WTC11 (cell line): ENCODE measurements around the gene YTHDC2. TPM values are rescaled to one million over a fixed set of nuclear protein-coding genes. Genes with fewer than 3 reads are reported as not detected.

Source experiments
- ATAC-seq: fragments of 200-7000 bp; cut with Tn5 transposase; 2 replicates; pipeline ENCODE4 v1.10.0; 2021; ENCODE audit warnings: mild to moderate bottlenecking, moderate library complexity
- CTCF ChIA-PET: fragments of 300-600 bp; sonication (Branson Sonifier 250); formaldehyde crosslinking; loops from one replicate; lab custom pipeline; 2021; ENCODE audit warnings: antibody characterized with exemption; lab: Charles Lee
- POLR2A ChIA-PET: fragments of 350-600 bp; sonication (Branson Sonifier 250); formaldehyde crosslinking; loops from one replicate; lab custom pipeline; 2021; ENCODE audit warnings: antibody characterized with exemption; lab: Charles Lee
- DNase-seq: peaks from one replicate; pipeline ENCODE4 v3.0.0; 2021; ENCODE audit warnings: low spot score
- H3K27ac Mint-ChIP-seq: 2 replicates; pipeline ENCODE4 v1.8.0; 2021; ENCODE audit warnings: mixed read lengths
- H3K27me3 Mint-ChIP-seq: 2 replicates; pipeline ENCODE4 v1.8.0; 2021; ENCODE audit warnings: low read depth, mild to moderate bottlenecking, moderate library complexity, mixed read lengths
- H3K36me3 Mint-ChIP-seq: 2 replicates; pipeline ENCODE4 v1.8.0; 2021; ENCODE audit warnings: mixed read lengths
- H3K4me1 Mint-ChIP-seq: 2 replicates; pipeline ENCODE4 v1.8.0; 2022; ENCODE audit warnings: mixed read lengths
- H3K4me3 Mint-ChIP-seq: 2 replicates; pipeline ENCODE4 v1.8.0; 2021; ENCODE audit warnings: mild to moderate bottlenecking, moderate library complexity, mixed read lengths
- H3K9me3 Mint-ChIP-seq: 2 replicates; pipeline ENCODE4 v1.8.0; 2021; ENCODE audit warnings: mixed read lengths
- ATF1 ChIP-seq: sonication (generic); formaldehyde crosslinking; IDR thresholded peaks from 2 replicates; pipeline ENCODE4 v1.8.1; 2023; ENCODE audit warnings: mild to moderate bottlenecking, moderate library complexity, missing genetic modification reagents
- CBFB ChIP-seq: sonication (generic); formaldehyde crosslinking; IDR thresholded peaks from 2 replicates; pipeline ENCODE4 v1.8.1; 2022; ENCODE audit warnings: mild to moderate bottlenecking, low read depth, missing genetic modification reagents
- EMX1 ChIP-seq: fragments of 250-450 bp; sonication (Bioruptor Pico); IDR thresholded peaks from 2 replicates; pipeline ENCODE4 v1.8.0; 2021; ENCODE audit warnings: mild to moderate bottlenecking
- FOXK1 ChIP-seq: sonication (generic); formaldehyde crosslinking; IDR thresholded peaks from 2 replicates; pipeline ENCODE4 v1.8.0; 2022; ENCODE audit warnings: mild to moderate bottlenecking, moderate library complexity, missing genetic modification reagents
- GTF2I ChIP-seq: fragments of 250-450 bp; sonication (Bioruptor Pico); conservative IDR thresholded peaks from 2 replicates; pipeline ENCODE4 v1.4.0; 2021; ENCODE audit warnings: mild to moderate bottlenecking
- IRF2 ChIP-seq: sonication (generic); formaldehyde crosslinking; IDR thresholded peaks from 2 replicates; pipeline ENCODE4 v1.8.0; 2022; ENCODE audit warnings: low read depth, missing genetic modification reagents, borderline replicate concordance
- JAZF1 ChIP-seq: fragments of 250-450 bp; sonication (Bioruptor Pico); IDR thresholded peaks from 2 replicates; pipeline ENCODE4 v1.9.0; 2021; ENCODE audit warnings: moderate library complexity, mild to moderate bottlenecking, inconsistent platforms
- MYBL2 ChIP-seq: sonication (generic); formaldehyde crosslinking; IDR thresholded peaks from 2 replicates; pipeline ENCODE4 v1.8.1; 2023; ENCODE audit warnings: mild to moderate bottlenecking, moderate library complexity, missing genetic modification reagents
- RELA ChIP-seq: sonication (generic); formaldehyde crosslinking; IDR thresholded peaks from 2 replicates; pipeline ENCODE4 v1.8.1; 2022; ENCODE audit warnings: missing genetic modification reagents, mild to moderate bottlenecking, borderline replicate concordance
- SOX15 ChIP-seq: fragments of 250-450 bp; sonication (Bioruptor Pico); IDR thresholded peaks from 2 replicates; pipeline ENCODE4 v1.9.0; 2021; ENCODE audit warnings: mild to moderate bottlenecking
- TCF7 ChIP-seq: sonication (generic); formaldehyde crosslinking; IDR thresholded peaks from 2 replicates; pipeline ENCODE4 v1.8.0; 2022; ENCODE audit warnings: mild to moderate bottlenecking, low read depth, missing genetic modification reagents, moderate library complexity
- ZNF219 ChIP-seq: sonication (generic); formaldehyde crosslinking; IDR thresholded peaks from 2 replicates; pipeline ENCODE4 v1.8.0; 2023; ENCODE audit warnings: missing genetic modification reagents, mild to moderate bottlenecking, borderline replicate concordance
- ZNF263 ChIP-seq: sonication (generic); formaldehyde crosslinking; IDR thresholded peaks from 2 replicates; pipeline ENCODE4 v1.8.1; 2022; ENCODE audit warnings: low read depth, mild to moderate bottlenecking, moderate library complexity, missing genetic modification reagents
- total RNA-seq: library from RNA; stranded (reverse); gene quantifications from 3 replicates; pipeline ENCODE4 v1.2.3, GENCODE V29; 2021
- TF ChIP-seq, protein P1 (sequence below): sonication (generic); formaldehyde crosslinking; IDR thresholded peaks from 2 replicates; pipeline ENCODE4 v1.8.1; 2022; ENCODE audit warnings: mild to moderate bottlenecking, missing genetic modification reagents, moderate library complexity, borderline replicate concordance
- TF ChIP-seq, protein P2 (sequence below): fragments of 250-450 bp; sonication (Bioruptor Pico); IDR thresholded peaks from 2 replicates; pipeline ENCODE4 v1.9.0; 2021; ENCODE audit warnings: mild to moderate bottlenecking
- TF ChIP-seq, protein P3 (sequence below): sonication (generic); formaldehyde crosslinking; IDR thresholded peaks from 2 replicates; pipeline ENCODE4 v1.8.1; 2023; ENCODE audit warnings: mild to moderate bottlenecking, missing genetic modification reagents, moderate library complexity
- TF ChIP-seq, protein P4 (sequence below): sonication (generic); formaldehyde crosslinking; IDR thresholded peaks from 2 replicates; pipeline ENCODE4 v1.8.1; 2023; ENCODE audit warnings: mild to moderate bottlenecking, missing genetic modification reagents
- TF ChIP-seq, protein P5 (sequence below): sonication (generic); formaldehyde crosslinking; IDR thresholded peaks from 2 replicates; pipeline ENCODE4 v1.8.1; 2022; ENCODE audit warnings: mild to moderate bottlenecking, moderate library complexity, missing genetic modification reagents
- TF ChIP-seq, protein P6 (sequence below): sonication (generic); formaldehyde crosslinking; IDR thresholded peaks from 2 replicates; pipeline ENCODE4 v1.8.0; 2023; ENCODE audit warnings: mild to moderate bottlenecking, missing genetic modification reagents
- TF ChIP-seq, protein P7 (sequence below): sonication (generic); formaldehyde crosslinking; IDR thresholded peaks from 2 replicates; pipeline ENCODE4 v1.8.1; 2023; ENCODE audit warnings: mild to moderate bottlenecking, missing genetic modification reagents, moderate library complexity
- TF ChIP-seq, protein P8 (sequence below): sonication (generic); formaldehyde crosslinking; IDR thresholded peaks from 2 replicates; pipeline ENCODE4 v1.8.0; 2022; ENCODE audit warnings: mild to moderate bottlenecking, missing genetic modification reagents
- TF ChIP-seq, protein P9 (sequence below): sonication (generic); formaldehyde crosslinking; IDR thresholded peaks from 2 replicates; pipeline ENCODE4 v1.8.0; 2022; ENCODE audit warnings: mild to moderate bottlenecking, missing genetic modification reagents

Gene YTHDC2
- total RNA-seq, 1 experiment from 2014 or later = 21.6 TPM

DNA sequence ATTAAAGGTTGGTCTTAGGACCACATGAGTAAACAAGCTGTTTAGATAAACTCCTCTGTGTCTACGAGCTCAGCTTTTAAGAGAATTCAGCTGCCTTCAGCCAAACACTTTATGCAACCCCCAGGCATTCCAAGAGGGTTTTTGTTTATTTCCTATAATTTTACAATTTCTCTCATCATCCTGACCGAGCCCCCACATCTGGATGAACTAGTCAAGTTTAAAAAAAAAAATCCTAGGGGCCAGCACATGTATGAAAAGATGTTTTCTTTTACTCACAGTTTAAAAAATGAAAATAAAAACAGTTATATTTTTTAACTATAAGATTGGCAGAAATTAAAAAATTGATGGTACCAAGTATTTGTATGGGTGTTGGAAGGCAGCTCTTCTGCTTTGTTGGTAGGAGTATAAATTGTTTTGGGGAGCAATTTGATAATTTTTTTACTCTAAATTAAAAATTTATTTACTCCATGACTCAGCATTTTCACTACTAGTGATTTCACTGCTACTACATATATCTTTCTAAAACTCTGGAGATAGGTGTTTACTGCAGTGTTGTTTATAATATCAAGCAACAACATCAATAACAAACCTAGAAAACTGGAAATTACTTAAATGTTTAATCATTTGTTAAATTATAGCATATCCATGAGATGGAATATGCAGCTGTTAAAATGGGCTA lies 18.1 kb downstream of the YTHDC2 start:
- TF ChIP-seq TCF7 (CRISPR knock-in tag) (no peak), ZNF263 (CRISPR knock-in tag) (no peak), ZNF219 (CRISPR knock-in tag) (no peak)
- TF ChIP-seq, protein P1, sequence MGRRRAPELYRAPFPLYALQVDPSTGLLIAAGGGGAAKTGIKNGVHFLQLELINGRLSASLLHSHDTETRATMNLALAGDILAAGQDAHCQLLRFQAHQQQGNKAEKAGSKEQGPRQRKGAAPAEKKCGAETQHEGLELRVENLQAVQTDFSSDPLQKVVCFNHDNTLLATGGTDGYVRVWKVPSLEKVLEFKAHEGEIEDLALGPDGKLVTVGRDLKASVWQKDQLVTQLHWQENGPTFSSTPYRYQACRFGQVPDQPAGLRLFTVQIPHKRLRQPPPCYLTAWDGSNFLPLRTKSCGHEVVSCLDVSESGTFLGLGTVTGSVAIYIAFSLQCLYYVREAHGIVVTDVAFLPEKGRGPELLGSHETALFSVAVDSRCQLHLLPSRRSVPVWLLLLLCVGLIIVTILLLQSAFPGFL (CRISPR knock-in tag) = no peak
- TF ChIP-seq, protein P2, sequence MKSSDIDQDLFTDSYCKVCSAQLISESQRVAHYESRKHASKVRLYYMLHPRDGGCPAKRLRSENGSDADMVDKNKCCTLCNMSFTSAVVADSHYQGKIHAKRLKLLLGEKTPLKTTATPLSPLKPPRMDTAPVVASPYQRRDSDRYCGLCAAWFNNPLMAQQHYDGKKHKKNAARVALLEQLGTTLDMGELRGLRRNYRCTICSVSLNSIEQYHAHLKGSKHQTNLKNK (CRISPR knock-in tag) = no peak
- TF ChIP-seq, protein P3, sequence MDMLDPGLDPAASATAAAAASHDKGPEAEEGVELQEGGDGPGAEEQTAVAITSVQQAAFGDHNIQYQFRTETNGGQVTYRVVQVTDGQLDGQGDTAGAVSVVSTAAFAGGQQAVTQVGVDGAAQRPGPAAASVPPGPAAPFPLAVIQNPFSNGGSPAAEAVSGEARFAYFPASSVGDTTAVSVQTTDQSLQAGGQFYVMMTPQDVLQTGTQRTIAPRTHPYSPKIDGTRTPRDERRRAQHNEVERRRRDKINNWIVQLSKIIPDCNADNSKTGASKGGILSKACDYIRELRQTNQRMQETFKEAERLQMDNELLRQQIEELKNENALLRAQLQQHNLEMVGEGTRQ (CRISPR knock-in tag) = no peak
- ChIA-PET POLR2A (no interaction called here), CTCF (no interaction called here)
- Mint-ChIP-seq H3K36me3 (peaks cover 59% of the 10 kb centered on the region), H3K4me3 (no peak overlapping the region), H3K27me3 (no peaks in the 10 kb centered on the region; the same call in 1 of the 2 replicates), H3K27ac (no peak overlapping the region), H3K4me1 (no peaks in the 10 kb centered on the region), H3K9me3 (peaks cover 38% of the 10 kb centered on the region)
- DNase-seq (no peak), ATAC-seq (no peak)

DNA sequence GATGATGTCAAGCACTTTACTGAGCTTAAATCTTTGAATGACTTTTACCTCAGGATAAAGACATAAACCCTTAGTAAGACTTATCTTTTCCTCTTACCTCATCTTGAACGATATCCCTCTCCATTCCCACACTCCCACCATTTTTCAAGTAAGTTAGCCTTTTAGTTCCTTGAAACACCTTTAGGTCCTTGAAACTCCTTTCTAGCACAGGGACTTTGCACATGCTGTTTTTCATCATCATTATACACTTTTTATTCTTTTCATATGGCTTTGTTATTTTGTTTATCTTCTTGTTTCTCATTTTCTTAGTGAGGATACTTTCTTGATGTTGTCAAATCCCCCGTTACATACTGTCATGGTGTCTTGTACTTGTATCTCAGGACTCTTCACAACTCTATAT lies 24.8 kb downstream of the YTHDC2 start:
- ChIA-PET POLR2A (no interaction called here), CTCF (interaction anchor here (1.2 kb wide), 1 partner anchor 74 kb away, joined by 3 read pairs; no protein-coding TSS in a partner anchor)
- H3K27ac Mint-ChIP-seq = no peak overlapping the region
- peaks cover 10% of the 10 kb centered on the region for H3K4me1 Mint-ChIP-seq
- peaks cover 4% of the 10 kb centered on the region; the same call in 1 of the 2 replicates for H3K9me3 Mint-ChIP-seq
- TF ChIP-seq IRF2 = no peak
- no peak for TF ChIP-seq GTF2I
- no peak for TF ChIP-seq CBFB
- H3K4me3 Mint-ChIP-seq = no peak overlapping the region
- peaks cover 30% of the 10 kb centered on the region for H3K36me3 Mint-ChIP-seq
- DNase-seq (no peak), ATAC-seq (no peak)
- H3K27me3 Mint-ChIP-seq = no peaks in the 10 kb centered on the region

DNA sequence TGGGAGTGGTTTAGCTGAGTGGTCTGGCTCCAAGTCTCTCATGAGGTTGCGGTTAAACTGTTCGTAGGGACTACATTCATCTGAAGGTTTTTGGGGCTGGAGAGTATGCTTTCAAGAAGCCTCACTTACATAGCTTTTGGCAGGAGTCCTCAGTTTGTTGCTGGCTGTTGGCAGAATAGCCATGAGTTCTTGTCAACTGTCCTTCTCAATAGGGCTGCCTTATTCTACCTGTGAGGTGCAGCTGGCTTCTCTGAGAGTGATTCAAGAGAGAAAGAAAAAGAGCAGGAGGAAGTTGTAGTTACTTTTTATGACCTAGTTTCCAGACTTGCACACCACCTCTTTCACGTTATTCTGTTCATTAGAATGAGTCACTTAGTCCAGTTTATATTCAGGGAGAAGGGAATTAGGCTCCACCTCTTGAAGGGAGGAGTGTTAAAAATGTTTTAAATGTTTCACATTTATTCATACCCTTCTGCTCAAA lies 33.2 kb downstream of the YTHDC2 start:
- Mint-ChIP-seq H3K36me3 (peaks cover 18% of the 10 kb centered on the region), H3K4me3 (no peak overlapping the region), H3K9me3 (no peaks in the 10 kb centered on the region), H3K4me1 (no peaks in the 10 kb centered on the region), H3K27ac (no peak overlapping the region), H3K27me3 (no peaks in the 10 kb centered on the region)
- ChIA-PET CTCF (no interaction called here), POLR2A (no interaction called here)
- no peak for DNase-seq
- ATAC-seq = no peak
- TF ChIP-seq ATF1 = no peak
- TF ChIP-seq ZNF263 (CRISPR knock-in tag) = no peak
- TF ChIP-seq, protein P4, sequence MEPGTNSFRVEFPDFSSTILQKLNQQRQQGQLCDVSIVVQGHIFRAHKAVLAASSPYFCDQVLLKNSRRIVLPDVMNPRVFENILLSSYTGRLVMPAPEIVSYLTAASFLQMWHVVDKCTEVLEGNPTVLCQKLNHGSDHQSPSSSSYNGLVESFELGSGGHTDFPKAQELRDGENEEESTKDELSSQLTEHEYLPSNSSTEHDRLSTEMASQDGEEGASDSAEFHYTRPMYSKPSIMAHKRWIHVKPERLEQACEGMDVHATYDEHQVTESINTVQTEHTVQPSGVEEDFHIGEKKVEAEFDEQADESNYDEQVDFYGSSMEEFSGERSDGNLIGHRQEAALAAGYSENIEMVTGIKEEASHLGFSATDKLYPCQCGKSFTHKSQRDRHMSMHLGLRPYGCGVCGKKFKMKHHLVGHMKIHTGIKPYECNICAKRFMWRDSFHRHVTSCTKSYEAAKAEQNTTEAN (CRISPR knock-in tag) = no peak
- TF ChIP-seq, protein P5, sequence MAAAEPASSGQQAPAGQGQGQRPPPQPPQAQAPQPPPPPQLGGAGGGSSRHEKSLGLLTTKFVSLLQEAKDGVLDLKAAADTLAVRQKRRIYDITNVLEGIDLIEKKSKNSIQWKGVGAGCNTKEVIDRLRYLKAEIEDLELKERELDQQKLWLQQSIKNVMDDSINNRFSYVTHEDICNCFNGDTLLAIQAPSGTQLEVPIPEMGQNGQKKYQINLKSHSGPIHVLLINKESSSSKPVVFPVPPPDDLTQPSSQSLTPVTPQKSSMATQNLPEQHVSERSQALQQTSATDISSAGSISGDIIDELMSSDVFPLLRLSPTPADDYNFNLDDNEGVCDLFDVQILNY = no peak
- TF ChIP-seq EMX1 = no peak
- TF ChIP-seq, protein P6, sequence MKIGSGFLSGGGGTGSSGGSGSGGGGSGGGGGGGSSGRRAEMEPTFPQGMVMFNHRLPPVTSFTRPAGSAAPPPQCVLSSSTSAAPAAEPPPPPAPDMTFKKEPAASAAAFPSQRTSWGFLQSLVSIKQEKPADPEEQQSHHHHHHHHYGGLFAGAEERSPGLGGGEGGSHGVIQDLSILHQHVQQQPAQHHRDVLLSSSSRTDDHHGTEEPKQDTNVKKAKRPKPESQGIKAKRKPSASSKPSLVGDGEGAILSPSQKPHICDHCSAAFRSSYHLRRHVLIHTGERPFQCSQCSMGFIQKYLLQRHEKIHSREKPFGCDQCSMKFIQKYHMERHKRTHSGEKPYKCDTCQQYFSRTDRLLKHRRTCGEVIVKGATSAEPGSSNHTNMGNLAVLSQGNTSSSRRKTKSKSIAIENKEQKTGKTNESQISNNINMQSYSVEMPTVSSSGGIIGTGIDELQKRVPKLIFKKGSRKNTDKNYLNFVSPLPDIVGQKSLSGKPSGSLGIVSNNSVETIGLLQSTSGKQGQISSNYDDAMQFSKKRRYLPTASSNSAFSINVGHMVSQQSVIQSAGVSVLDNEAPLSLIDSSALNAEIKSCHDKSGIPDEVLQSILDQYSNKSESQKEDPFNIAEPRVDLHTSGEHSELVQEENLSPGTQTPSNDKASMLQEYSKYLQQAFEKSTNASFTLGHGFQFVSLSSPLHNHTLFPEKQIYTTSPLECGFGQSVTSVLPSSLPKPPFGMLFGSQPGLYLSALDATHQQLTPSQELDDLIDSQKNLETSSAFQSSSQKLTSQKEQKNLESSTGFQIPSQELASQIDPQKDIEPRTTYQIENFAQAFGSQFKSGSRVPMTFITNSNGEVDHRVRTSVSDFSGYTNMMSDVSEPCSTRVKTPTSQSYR (CRISPR knock-in tag) = no peak
- no peak for TF ChIP-seq MYBL2 (CRISPR knock-in tag)
- TF ChIP-seq FOXK1 = no peak
- TF ChIP-seq SOX15 (CRISPR knock-in tag) = no peak
- TF ChIP-seq, protein P7, sequence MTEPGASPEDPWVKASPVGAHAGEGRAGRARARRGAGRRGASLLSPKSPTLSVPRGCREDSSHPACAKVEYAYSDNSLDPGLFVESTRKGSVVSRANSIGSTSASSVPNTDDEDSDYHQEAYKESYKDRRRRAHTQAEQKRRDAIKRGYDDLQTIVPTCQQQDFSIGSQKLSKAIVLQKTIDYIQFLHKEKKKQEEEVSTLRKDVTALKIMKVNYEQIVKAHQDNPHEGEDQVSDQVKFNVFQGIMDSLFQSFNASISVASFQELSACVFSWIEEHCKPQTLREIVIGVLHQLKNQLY (CRISPR knock-in tag) = no peak
- TF ChIP-seq, protein P8, sequence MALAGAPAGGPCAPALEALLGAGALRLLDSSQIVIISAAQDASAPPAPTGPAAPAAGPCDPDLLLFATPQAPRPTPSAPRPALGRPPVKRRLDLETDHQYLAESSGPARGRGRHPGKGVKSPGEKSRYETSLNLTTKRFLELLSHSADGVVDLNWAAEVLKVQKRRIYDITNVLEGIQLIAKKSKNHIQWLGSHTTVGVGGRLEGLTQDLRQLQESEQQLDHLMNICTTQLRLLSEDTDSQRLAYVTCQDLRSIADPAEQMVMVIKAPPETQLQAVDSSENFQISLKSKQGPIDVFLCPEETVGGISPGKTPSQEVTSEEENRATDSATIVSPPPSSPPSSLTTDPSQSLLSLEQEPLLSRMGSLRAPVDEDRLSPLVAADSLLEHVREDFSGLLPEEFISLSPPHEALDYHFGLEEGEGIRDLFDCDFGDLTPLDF (CRISPR knock-in tag) = no peak
- TF ChIP-seq RELA (CRISPR knock-in tag) = no peak
- TF ChIP-seq, protein P9, sequence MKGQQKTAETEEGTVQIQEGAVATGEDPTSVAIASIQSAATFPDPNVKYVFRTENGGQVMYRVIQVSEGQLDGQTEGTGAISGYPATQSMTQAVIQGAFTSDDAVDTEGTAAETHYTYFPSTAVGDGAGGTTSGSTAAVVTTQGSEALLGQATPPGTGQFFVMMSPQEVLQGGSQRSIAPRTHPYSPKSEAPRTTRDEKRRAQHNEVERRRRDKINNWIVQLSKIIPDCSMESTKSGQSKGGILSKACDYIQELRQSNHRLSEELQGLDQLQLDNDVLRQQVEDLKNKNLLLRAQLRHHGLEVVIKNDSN (CRISPR knock-in tag) = no peak
- no peak for TF ChIP-seq JAZF1 (CRISPR knock-in tag)
